CD4-positive, alpha-beta T cell (primary cell): ENCODE results near the gene AP3S2. TPM values are rescaled to one million over a fixed set of nuclear protein-coding genes. Genes with fewer than 3 reads are reported as not detected.

Experiments used
- ATAC-seq: fragments of 200-7000 bp; cut with Tn5 transposase; one replicate; pipeline ENCODE4 v1.10.0; 2022; ENCODE audit warnings: mild to moderate bottlenecking; ENCODE audit not compliant: poor library complexity
- CTCF ChIA-PET: fragments of 350-600 bp; sonication (Branson Sonifier 250); formaldehyde crosslinking; loops from one replicate; lab custom pipeline; 2021; ENCODE audit warnings: antibody characterized with exemption, inconsistent platforms; lab: Charles Lee
- POLR2A ChIA-PET: fragments of 350-600 bp; sonication (Branson Sonifier 250); formaldehyde crosslinking; loops from one replicate; lab custom pipeline; 2021; ENCODE audit warnings: antibody characterized with exemption, inconsistent platforms; lab: Charles Lee
- DNase-seq, 14 experiments: peaks; one replicate each; pipeline ENCODE4 v3.0.0-alpha.2; 2013 to 2020; ENCODE audit warnings: mixed read lengths in 2 of 14
- H3K27ac ChIP-seq, 2 donors: one replicate each; pipeline versions ENCODE4 v1.5.1 to v1.7.0; 2013; ENCODE audit warnings: low read length in 2 of 2, low read depth in 1 of 2, mild to moderate bottlenecking in 1 of 2
- H3K27me3 ChIP-seq, 2 experiments: 1 replicate in 1 of 2; 2 replicates in 1 of 2; pipeline versions ENCODE4 v1.6.1 to v1.7.0; 2013; ENCODE audit warnings: low read length in 2 of 2, control low read depth in 1 of 2, mild to moderate bottlenecking in 1 of 2, moderate library complexity in 1 of 2; ENCODE audit not compliant: insufficient read depth in 2 of 2, control insufficient read depth in 1 of 2
- H3K36me3 ChIP-seq: one replicate; pipeline ENCODE4 v1.6.1; 2013; ENCODE audit warnings: low read length, control low read depth; ENCODE audit not compliant: insufficient read depth
- H3K4me1 ChIP-seq: one replicate; pipeline ENCODE4 v1.6.1; 2013; ENCODE audit warnings: low read length, control low read depth; ENCODE audit not compliant: insufficient read depth
- H3K4me3 ChIP-seq: one replicate; pipeline ENCODE4 v1.5.1; 2013; ENCODE audit warnings: mild to moderate bottlenecking, low read length, moderate library complexity
- H3K9me3 ChIP-seq, 2 experiments: 1 replicate in 1 of 2; 2 replicates in 1 of 2; pipeline versions ENCODE4 v1.6.1 to v1.7.0; 2013; ENCODE audit warnings: low read length in 2 of 2, mild to moderate bottlenecking in 2 of 2, control low read depth in 1 of 2, moderate library complexity in 1 of 2; ENCODE audit not compliant: control insufficient read depth in 1 of 2, insufficient read depth in 1 of 2
- H3K27ac Mint-ChIP-seq: one replicate; pipeline ENCODE4 v1.8.0; 2020; ENCODE audit warnings: mixed read lengths
- H3K27me3 Mint-ChIP-seq: one replicate; pipeline ENCODE4 v1.8.0; 2021; ENCODE audit warnings: mixed read lengths
- H3K36me3 Mint-ChIP-seq: one replicate; pipeline ENCODE4 v1.8.0; 2021; ENCODE audit warnings: low read depth, mixed read lengths
- H3K4me1 Mint-ChIP-seq: one replicate; pipeline ENCODE4 v1.8.0; 2021; ENCODE audit warnings: low read depth, mixed read lengths
- H3K4me3 Mint-ChIP-seq: one replicate; pipeline ENCODE4 v1.8.0; 2020; ENCODE audit warnings: mild to moderate bottlenecking, mixed read lengths
- H3K9me3 Mint-ChIP-seq: one replicate; pipeline ENCODE4 v1.8.0; 2020; ENCODE audit warnings: mixed read lengths
- intact Hi-C, 2 experiments: fragments of 100-400 bp; cut with DNase I in 1 of 2; cut with micrococcal nuclease in 1 of 2; formaldehyde crosslinking; loops; one replicate each; pipeline versions ENCODE4 v1.15.1 to v1.9.0; 2023 to 2025; cut with DNase I, micrococcal nuclease
- total RNA-seq, 174 experiments: library from RNA in 2 of 174; stranded (reverse) in 2 of 174; gene quantifications; one replicate each; pipeline ENCODE4 v1.2.3 and lab custom pipeline; 2021 to 2026
- TF ChIP-seq, protein P1 (sequence below): fragments of 200-600 bp; IDR thresholded peaks from one replicate; pipeline ENCODE4 v1.8.0; 2022; ENCODE audit warnings: antibody characterized with exemption, mild to moderate bottlenecking

Gene AP3S2
- total RNA-seq, 2 experiments from 2014 or later, result 18.9 to 20.5 TPM

DNA sequence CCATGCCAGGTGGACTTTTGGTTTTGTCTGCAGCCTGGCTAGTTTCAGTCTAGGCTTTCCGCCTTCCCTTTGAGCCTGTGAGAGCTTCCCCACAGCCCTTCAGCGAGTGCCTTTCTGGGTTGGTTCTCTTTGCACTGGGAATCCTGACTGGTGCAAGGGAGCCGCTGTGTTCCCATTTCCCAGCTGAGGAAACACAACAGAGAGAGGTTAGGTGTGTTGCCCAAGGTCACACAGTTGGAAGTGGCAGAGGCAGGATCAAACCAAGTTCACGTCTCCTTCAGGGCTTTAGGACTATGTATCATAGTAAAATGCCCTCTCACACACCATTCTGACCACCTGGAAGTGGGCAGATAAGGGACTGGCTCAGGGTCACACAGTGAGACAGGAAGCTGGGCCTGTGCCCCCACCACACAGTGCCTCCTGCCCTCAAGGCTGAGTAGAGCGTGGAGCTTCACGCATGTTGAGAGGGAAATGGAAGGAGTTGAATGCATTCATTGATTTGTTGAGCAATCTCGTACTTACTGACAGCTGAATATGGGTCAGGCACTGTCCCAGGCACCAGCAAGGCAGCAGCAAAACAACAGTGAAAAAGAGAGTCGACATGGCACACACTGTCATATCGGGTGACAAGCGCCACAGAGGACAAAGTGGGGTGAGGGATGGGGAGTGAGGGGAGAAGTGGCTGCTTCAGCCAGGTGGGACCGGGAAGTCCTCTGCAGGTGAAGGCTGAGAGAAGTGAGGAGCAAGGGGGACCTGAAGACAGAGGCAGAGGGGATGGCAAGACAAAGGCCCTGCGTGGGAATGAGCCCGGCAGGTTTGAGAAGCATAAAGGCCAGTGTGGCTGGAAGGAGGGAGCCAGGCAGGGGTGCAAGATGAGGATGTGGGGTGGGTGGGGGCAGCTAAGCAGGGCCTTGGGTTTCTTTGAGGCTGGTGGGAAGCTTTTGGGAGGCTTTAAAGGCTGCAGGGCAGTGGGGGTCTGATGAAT is 66.8 kb downstream of the AP3S2 start:
- intact Hi-C loops, result no loop called here

DNA sequence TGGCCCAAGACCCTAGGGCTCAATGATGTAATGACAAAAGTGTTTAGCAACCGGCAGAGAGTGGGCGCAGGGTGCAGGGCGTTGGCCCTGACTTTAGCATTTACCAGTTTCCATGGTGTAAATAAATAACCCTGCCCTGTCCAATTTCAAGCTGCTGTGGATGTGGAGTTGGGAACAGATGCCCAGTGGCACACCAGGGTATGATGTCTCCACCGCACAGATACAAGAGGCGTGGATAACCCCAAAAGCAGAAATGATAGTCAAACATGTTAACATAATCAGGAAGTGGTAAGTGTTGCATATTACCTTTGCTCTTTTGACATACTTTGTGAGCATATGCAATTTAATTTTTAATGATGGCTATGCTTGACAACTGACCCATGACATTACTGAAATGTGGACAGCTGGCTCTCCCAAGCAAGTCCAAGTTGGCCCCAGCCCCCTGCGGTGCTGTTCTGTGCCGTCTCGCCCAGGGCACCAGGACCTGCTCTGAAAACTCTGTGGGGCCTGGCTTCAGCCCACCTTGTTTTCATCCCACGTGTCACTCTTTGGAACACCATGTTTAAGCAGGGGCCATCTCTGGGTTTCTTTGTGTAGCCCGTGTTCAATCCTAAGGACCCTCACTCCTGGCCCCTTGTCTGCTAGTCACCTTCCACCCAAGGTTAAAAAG is 68.4 kb downstream of the AP3S2 start:
- Histone ChIP-seq H3K36me3 (no peaks in the 10 kb centered on the region), H3K4me3 (no peak overlapping the region), H3K27me3 (no peaks in the 10 kb centered on the region), H3K4me1 (no peaks in the 10 kb centered on the region), H3K27ac (no peak overlapping the region), H3K9me3 (no peaks in the 10 kb centered on the region)
- intact Hi-C loops, result no loop called here
- H3K9me3 Mint-ChIP-seq, result no peaks in the 10 kb centered on the region
- H3K27ac Mint-ChIP-seq, result no peak overlapping the region
- ChIA-PET CTCF (no interaction called here), POLR2A (no interaction called here)
- H3K36me3 Mint-ChIP-seq, result no peaks in the 10 kb centered on the region
- H3K4me3 Mint-ChIP-seq, result no peak overlapping the region
- TF ChIP-seq, protein P1, sequence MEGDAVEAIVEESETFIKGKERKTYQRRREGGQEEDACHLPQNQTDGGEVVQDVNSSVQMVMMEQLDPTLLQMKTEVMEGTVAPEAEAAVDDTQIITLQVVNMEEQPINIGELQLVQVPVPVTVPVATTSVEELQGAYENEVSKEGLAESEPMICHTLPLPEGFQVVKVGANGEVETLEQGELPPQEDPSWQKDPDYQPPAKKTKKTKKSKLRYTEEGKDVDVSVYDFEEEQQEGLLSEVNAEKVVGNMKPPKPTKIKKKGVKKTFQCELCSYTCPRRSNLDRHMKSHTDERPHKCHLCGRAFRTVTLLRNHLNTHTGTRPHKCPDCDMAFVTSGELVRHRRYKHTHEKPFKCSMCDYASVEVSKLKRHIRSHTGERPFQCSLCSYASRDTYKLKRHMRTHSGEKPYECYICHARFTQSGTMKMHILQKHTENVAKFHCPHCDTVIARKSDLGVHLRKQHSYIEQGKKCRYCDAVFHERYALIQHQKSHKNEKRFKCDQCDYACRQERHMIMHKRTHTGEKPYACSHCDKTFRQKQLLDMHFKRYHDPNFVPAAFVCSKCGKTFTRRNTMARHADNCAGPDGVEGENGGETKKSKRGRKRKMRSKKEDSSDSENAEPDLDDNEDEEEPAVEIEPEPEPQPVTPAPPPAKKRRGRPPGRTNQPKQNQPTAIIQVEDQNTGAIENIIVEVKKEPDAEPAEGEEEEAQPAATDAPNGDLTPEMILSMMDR, result no peak
- H3K4me1 Mint-ChIP-seq, result no peaks in the 10 kb centered on the region
- ATAC-seq (no peak), DNase-seq (peak in 3 of 14 experiments; percentile 16 to 52 (median 43))
- H3K27me3 Mint-ChIP-seq, result peaks cover 20% of the 10 kb centered on the region

More for the DNA sequence above, 66.8 kb downstream of the AP3S2 start:
- Histone ChIP-seq H3K27ac (no peak overlapping the region), H3K9me3 (no peaks in the 10 kb centered on the region), H3K4me3 (no peak overlapping the region), H3K27me3 (no peaks in the 10 kb centered on the region), H3K4me1 (no peaks in the 10 kb centered on the region), H3K36me3 (no peaks in the 10 kb centered on the region)
- TF ChIP-seq, protein P1, result no peak
- H3K36me3 Mint-ChIP-seq, result peaks cover 5% of the 10 kb centered on the region
- H3K9me3 Mint-ChIP-seq, result no peaks in the 10 kb centered on the region
- H3K27ac Mint-ChIP-seq, result no peak overlapping the region
- no peak for ATAC-seq
- peaks cover 7% of the 10 kb centered on the region for H3K27me3 Mint-ChIP-seq
- no peak overlapping the region for H3K4me3 Mint-ChIP-seq
- ChIA-PET POLR2A (no interaction called here), CTCF (no interaction called here)
- H3K4me1 Mint-ChIP-seq, result no peaks in the 10 kb centered on the region
- DNase-seq, result no peak

DNA sequence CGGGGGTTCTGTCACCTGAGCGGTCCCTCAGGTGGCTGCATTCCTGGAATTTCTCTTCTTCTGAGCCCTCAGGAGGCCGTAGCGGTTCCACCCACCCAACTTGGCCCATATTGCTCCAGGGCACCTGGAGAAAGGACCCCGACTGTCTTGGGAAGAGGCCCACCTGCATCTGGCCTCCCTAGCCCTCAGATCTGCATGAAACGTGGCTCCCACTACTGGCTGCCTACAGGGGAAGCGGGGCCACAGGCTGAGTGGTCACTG is 69.3 kb downstream of the AP3S2 start:
- Histone ChIP-seq H3K9me3 (no peaks in the 10 kb centered on the region), H3K4me3 (no peak overlapping the region), H3K27ac (no peak overlapping the region), H3K36me3 (no peaks in the 10 kb centered on the region), H3K4me1 (no peaks in the 10 kb centered on the region), H3K27me3 (no peaks in the 10 kb centered on the region)
- TF ChIP-seq, protein P1, result no peak
- ATAC-seq (no peak), DNase-seq (no peak)
- Mint-ChIP-seq H3K27me3 (peaks cover 20% of the 10 kb centered on the region), H3K9me3 (no peaks in the 10 kb centered on the region), H3K27ac (no peak overlapping the region), H3K4me3 (no peak overlapping the region), H3K36me3 (no peaks in the 10 kb centered on the region), H3K4me1 (no peaks in the 10 kb centered on the region)
- CTCF ChIA-PET, result no interaction called here
- POLR2A ChIA-PET, result no interaction called here
- intact Hi-C loops, result no loop called here
